Mesenchymal stem cell (in vitro differentiated cells and primary cell): ENCODE data around the gene RCOR1. TPM values are rescaled to one million over a fixed set of nuclear protein-coding genes. Genes with fewer than 3 reads are reported as not detected.

ENCODE experiments used
- small RNA-seq: library from polyadenylated mRNA; stranded (forward); fragments of <200 nt; extraction: miRNeasy Mini kit (QIAGEN cat#:217004); gene quantifications from one replicate; pipeline ENCODE3, GENCODE V24; 2013; ENCODE audit warnings: low read depth

RCOR1 gene

Small RNA genes lying within 50 kb of the gene (small RNA-seq; reads per million reads assigned to genes)
- gene RF00019 (not detected), gene RN7SL546P (not detected)
